GM12874 (cell line): ENCODE results near the gene USP12.

Experiments used
- TF ChIP-seq, protein P1 (sequence below): IDR thresholded peaks from 2 replicates; pipeline ENCODE4 v1.5.1; 2011; ENCODE audit warnings: low read depth, mild to moderate bottlenecking, control low read depth, low read length, moderate library complexity; ENCODE audit not compliant: insufficient read depth

USP12 gene

GRCh38 chr13:27130979-27131623, 40.5 kb downstream of the USP12 start:
- TF ChIP-seq, protein P1, sequence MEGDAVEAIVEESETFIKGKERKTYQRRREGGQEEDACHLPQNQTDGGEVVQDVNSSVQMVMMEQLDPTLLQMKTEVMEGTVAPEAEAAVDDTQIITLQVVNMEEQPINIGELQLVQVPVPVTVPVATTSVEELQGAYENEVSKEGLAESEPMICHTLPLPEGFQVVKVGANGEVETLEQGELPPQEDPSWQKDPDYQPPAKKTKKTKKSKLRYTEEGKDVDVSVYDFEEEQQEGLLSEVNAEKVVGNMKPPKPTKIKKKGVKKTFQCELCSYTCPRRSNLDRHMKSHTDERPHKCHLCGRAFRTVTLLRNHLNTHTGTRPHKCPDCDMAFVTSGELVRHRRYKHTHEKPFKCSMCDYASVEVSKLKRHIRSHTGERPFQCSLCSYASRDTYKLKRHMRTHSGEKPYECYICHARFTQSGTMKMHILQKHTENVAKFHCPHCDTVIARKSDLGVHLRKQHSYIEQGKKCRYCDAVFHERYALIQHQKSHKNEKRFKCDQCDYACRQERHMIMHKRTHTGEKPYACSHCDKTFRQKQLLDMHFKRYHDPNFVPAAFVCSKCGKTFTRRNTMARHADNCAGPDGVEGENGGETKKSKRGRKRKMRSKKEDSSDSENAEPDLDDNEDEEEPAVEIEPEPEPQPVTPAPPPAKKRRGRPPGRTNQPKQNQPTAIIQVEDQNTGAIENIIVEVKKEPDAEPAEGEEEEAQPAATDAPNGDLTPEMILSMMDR: no peak

DNA sequence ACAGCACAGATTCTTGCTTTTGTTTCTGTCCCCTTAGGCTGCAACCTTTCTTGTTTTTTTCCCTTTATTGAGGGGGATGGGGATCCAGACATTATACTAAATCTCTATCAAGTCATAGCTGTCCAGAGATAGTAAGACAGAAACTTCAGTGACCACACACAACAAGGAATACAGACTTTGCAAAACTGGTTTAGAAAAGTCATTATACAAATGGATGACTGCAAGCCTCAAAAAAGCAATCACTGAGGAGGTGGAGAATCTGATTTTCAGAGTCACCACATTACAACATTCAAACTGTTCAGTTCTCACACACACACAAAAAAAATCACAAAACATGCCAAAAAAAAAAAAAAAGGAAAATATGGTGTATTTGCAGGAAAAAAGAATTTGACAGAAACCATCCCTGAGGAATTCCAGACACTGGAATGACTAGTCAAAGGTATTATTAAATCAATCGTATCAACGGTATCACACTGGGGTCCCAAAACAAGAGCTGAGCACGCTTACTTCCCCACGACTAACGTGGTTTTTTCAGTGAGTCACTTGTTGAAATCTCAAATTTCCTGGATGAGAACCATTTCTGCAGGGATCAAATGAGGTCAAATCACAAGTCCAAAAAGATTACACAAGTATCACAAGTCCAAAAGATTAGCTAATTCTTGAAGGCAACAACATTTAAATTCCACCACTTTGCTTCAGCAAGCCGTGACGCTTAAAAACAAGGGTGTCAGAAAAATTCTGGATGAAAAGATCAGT, 41.2 kb downstream of the USP12 start:
- TF ChIP-seq, protein P1: no peak

DNA sequence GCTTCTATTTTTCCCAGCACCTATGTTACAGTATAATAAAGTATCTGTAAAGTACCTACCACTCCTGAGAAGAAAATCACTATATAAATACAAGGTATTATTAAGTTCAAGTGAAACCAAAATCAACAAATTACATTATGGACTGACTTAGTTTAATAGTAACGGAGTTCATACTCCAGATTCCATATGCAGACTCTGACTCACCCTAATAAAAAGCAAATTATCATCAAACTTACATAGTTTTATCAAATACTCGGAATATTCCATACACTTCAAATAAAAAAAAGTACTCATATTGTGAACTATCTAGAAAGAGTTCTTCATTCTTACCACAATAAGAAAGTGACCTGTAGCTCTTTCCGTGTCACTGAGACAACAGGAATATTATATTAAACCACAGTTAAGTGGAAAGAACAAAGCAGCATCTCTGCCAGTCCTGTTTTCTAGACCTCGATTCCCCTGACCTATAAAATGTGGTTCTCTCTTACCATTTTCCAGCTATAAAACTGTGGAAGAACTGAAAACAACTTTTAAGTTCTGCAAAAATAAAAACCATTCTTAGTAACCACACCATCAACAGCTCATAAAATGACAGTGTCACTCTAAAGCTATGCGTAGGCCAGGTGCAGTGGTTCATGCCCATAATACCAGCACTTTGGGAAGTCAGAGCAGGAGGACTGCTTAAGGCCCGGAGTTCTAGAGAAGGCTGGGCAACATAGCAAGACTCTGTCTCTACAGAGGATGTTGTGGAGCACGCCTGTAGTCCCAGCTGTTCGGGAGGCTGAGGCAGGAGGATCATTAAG, 42.6 kb downstream of the USP12 start:
- TF ChIP-seq, protein P1: no peak

GRCh38 chr13:27126859-27127258, 44.8 kb downstream of the USP12 start:
- TF ChIP-seq, protein P1: no peak

GRCh38 chr13:27125357-27126282, 46.0 kb downstream of the USP12 start:
- TF ChIP-seq, protein P1: no peak

- TF ChIP-seq, protein P1: no peak
Observed at GRCh38 chr13:27124571-27124970, 47.0 kb downstream of the USP12 start.

- TF ChIP-seq, protein P1: no peak
Observed at GRCh38 chr13:27122036-27122435, 49.6 kb downstream of the USP12 start.
